Measurements from ENCODE around the gene SLC39A7. TPM values are rescaled to one million over a fixed set of nuclear protein-coding genes. Genes with fewer than 3 reads are reported as not detected.

Gene SLC39A7
- total and polyA plus RNA-seq, 2 of the 4 experiments (the other 2 are of a cell fraction) = 135 to 208 TPM

DNA sequence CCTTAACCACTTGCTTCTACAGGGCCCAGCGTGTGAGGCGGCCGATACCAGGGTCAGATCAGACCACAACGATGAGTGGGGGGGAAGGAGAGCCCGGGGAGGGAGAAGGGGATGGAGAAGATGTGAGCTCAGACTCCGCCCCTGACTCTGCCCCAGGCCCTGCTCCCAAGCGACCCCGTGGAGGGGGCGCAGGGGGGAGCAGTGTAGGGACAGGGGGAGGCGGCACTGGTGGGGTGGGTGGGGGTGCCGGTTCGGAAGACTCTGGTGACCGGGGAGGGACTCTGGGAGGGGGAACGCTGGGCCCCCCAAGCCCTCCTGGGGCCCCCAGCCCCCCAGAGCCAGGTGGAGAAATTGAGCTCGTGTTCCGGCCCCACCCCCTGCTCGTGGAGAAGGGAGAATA is 10.5 kb downstream of the SLC39A7 start:
- Histone ChIP-seq H4K8ac (ENCODE audit: low read depth in 2 of 2, low read length in 2 of 2) (no peak overlapping the region), H2BK5ac (ENCODE audit: low read depth, low read length, poor library complexity, severe bottlenecking) (no peak overlapping the region), H3K4me1 (ENCODE audit: control insufficient read depth, insufficient read depth, low read length) (peaks cover 12% of the 10 kb centered on the region), H4K20me1 (ENCODE audit: insufficient read depth, low read length) (no peaks in the 10 kb centered on the region), H3K4ac (ENCODE audit: low read depth, low read length) (no peak overlapping the region), H2BK20ac (ENCODE audit: low read depth, low read length) (no peak overlapping the region), H3K9ac (ENCODE audit: low read depth, low read length) (no peak overlapping the region), H4K5ac (ENCODE audit: low read depth, low read length) (no peak overlapping the region), H3K79me1 (ENCODE audit: low read depth in 1 of 2, low read length in 2 of 2) (peaks cover 7 to 37% of the 10 kb centered on the region in 2 experiments), H2BK15ac (ENCODE audit: low read depth, low read length) (no peak overlapping the region), H2AK9ac (replicated peaks; ENCODE audit: low read depth, low read length, poor library complexity) (no peak overlapping the region), H4K91ac (ENCODE audit: insufficient read depth, low read depth, low read length) (no peak overlapping the region), H3K36me3 (ENCODE audit: control insufficient read depth, insufficient read depth, low read length) (peaks cover 20% of the 10 kb centered on the region), H3K4me3 (ENCODE audit: insufficient read depth, low read depth, low read length) (no peak overlapping the region), H3K18ac (ENCODE audit: low read depth, low read length) (no peak overlapping the region), H3K14ac (replicated peaks; ENCODE audit: low read depth, low read length) (no peak overlapping the region), H3K56ac (ENCODE audit: extremely low read depth, insufficient read depth, low read length) (no peak overlapping the region), H3K9me1 (ENCODE audit: insufficient read depth, low read length) (peaks cover 8% of the 10 kb centered on the region), H2AK5ac (ENCODE audit: low read depth, low read length) (no peak overlapping the region), H3K27me3 (ENCODE audit: control insufficient read depth, insufficient read depth, low read length) (peaks cover 14% of the 10 kb centered on the region), H2BK120ac (ENCODE audit: low read depth, low read length) (no peak overlapping the region), H3K27ac (ENCODE audit: insufficient read depth, low read length) (no peak overlapping the region), H3K9me3 (ENCODE audit: control insufficient read depth, insufficient read depth, low read length) (no peaks in the 10 kb centered on the region), H3K23ac (ENCODE audit: low read depth, low read length) (no peak overlapping the region), H3K4me2 (ENCODE audit: low read depth, low read length) (no peak overlapping the region), H2AFZ (replicated peaks; ENCODE audit: low read length, poor library complexity) (no peak overlapping the region)
- dilution Hi-C loops (cut with HindIII; ENCODE audit: low sequenced_read_pairs, unreplicated experiment) = no loop called here
- ATAC-seq (ENCODE audit: low read depth) = no peak
- TF ChIP-seq SMC3 (IDR thresholded peaks at IDR 0.05; ENCODE audit: low read depth, low read length) (no peak), CEBPB (IDR thresholded peaks at IDR 0.05; ENCODE audit: low read depth, low read length) (no peak), FOS (IDR thresholded peaks at IDR 0.05; ENCODE audit: low read depth, low read length) (no peak), NFE2L2 (IDR thresholded peaks at IDR 0.05; ENCODE audit: low read depth, low read length) (no peak), MAZ (IDR thresholded peaks at IDR 0.05; ENCODE audit: borderline replicate concordance, low read depth, low read length) (no peak), RCOR1 (IDR thresholded peaks at IDR 0.05; ENCODE audit: insufficient replicate concordance, low read length) (no peak), BHLHE40 (IDR thresholded peaks at IDR 0.05; ENCODE audit: low read depth, low read length) (no peak), POLR2A (IDR thresholded peaks at IDR 0.05; ENCODE audit: low read depth, low read length) (no peak), CHD1 (IDR thresholded peaks at IDR 0.05; ENCODE audit: low read depth, low read length) (no peak), RAD21 (IDR thresholded peaks at IDR 0.05; ENCODE audit: low read length) (no peak), MAFK (IDR thresholded peaks at IDR 0.05; ENCODE audit: low read depth, low read length) (no peak)
- TF ChIP-seq, protein P1, sequence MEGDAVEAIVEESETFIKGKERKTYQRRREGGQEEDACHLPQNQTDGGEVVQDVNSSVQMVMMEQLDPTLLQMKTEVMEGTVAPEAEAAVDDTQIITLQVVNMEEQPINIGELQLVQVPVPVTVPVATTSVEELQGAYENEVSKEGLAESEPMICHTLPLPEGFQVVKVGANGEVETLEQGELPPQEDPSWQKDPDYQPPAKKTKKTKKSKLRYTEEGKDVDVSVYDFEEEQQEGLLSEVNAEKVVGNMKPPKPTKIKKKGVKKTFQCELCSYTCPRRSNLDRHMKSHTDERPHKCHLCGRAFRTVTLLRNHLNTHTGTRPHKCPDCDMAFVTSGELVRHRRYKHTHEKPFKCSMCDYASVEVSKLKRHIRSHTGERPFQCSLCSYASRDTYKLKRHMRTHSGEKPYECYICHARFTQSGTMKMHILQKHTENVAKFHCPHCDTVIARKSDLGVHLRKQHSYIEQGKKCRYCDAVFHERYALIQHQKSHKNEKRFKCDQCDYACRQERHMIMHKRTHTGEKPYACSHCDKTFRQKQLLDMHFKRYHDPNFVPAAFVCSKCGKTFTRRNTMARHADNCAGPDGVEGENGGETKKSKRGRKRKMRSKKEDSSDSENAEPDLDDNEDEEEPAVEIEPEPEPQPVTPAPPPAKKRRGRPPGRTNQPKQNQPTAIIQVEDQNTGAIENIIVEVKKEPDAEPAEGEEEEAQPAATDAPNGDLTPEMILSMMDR (conservative IDR thresholded peaks at IDR 0.05; ENCODE audit: low read depth, low read length) = no peak
- TF ChIP-seq, protein P2, sequence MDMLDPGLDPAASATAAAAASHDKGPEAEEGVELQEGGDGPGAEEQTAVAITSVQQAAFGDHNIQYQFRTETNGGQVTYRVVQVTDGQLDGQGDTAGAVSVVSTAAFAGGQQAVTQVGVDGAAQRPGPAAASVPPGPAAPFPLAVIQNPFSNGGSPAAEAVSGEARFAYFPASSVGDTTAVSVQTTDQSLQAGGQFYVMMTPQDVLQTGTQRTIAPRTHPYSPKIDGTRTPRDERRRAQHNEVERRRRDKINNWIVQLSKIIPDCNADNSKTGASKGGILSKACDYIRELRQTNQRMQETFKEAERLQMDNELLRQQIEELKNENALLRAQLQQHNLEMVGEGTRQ (IDR thresholded peaks at IDR 0.05; ENCODE audit: low read depth, low read length) = no peak
- TF ChIP-seq, protein P3, sequence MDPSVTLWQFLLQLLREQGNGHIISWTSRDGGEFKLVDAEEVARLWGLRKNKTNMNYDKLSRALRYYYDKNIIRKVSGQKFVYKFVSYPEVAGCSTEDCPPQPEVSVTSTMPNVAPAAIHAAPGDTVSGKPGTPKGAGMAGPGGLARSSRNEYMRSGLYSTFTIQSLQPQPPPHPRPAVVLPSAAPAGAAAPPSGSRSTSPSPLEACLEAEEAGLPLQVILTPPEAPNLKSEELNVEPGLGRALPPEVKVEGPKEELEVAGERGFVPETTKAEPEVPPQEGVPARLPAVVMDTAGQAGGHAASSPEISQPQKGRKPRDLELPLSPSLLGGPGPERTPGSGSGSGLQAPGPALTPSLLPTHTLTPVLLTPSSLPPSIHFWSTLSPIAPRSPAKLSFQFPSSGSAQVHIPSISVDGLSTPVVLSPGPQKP (IDR thresholded peaks at IDR 0.05; ENCODE audit: borderline replicate concordance, low read depth, low read length) = no peak
- BruUV-seq (replicated peaks) = no TSS peak
- CTCF ChIA-PET = no interaction called here
- no peak for DNase-seq
- intact Hi-C loops (cut with micrococcal nuclease) = no loop called here
- POLR2A ChIA-PET (ENCODE audit: unreplicated experiment) = no interaction called here
- WGBS, 2 experiments (ENCODE audit: extremely low coverage in 2 of 2, insufficient read length in 1 of 2) = no CpG with 5 or more reads among the region's 17 CpGs
- in situ Hi-C loops (cut with MboI; ENCODE audit: low sequenced_read_pairs) = no loop called here

All from IMR-90 (cell line).